LNCaP clone FGC (cell line): ENCODE data around the gene FAM136A.
"Not testable (repeated sequence)": the region's sequence is repeated elsewhere in the genome, so short reads cannot be mapped to it uniquely, and the experiment has no call there.

Source experiments
- DNase-seq: peaks from one replicate; pipeline ENCODE4 v3.0.0-alpha.2; 2011; ENCODE audit warnings: low read depth
- H3K4me3 ChIP-seq: 2 replicates; pipeline ENCODE4 v1.5.1; 2011; ENCODE audit warnings: mild to moderate bottlenecking, low read depth, low read length, control low read depth
- CTCF ChIP-seq: IDR thresholded peaks from 2 replicates; pipeline ENCODE4 v1.5.1; 2012; ENCODE audit warnings: mild to moderate bottlenecking; ENCODE audit not compliant: control insufficient read depth, insufficient read depth; ENCODE audit errors: extremely low read depth

Gene FAM136A

DNA sequence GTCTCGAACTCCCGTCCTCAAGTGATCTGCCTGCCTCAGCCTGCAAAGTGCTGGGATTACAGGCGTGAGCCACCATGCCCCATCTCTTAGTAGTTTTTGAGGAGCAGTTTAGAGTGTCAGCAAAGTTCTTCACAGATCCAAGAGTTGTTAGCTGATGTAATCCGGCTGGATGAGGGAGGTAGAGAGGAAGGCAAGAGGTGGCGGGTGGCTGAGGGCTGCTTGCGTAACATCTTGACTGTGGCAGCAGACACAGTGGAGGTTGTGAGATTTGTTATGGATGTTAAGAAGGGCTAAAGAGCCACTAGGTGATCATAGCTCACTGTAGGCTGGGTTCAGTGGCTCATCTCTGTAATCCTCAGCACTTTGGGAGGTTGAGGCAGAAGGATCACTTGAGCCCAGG is 19.5 kb upstream of the FAM136A start:
- no peak for DNase-seq
- no peak for TF ChIP-seq CTCF
- no peak overlapping the region for H3K4me3 ChIP-seq

DNA sequence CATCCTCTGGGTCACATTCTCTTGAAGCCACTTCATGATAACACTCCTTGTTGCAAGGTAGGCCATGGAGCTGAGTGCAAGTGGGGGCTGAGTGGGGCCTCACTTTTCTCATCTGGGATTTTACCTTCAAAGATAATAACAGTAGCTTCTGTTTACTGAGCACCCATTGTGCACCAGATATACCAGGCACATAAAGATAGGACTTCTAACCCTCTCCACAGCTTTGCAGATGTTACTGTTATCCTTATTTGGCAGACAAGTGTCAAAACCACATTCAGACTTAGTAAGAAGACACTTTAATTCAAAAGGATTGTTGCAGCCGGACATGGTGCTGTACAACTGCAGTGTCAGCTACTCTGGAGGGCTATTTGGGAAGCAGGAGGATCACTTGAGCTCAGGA is 12.8 kb upstream of the FAM136A start:
- no peak for DNase-seq
- H3K4me3 ChIP-seq, result no peak overlapping the region
- no peak for TF ChIP-seq CTCF

- no peak for DNase-seq
- no peak overlapping the region for H3K4me3 ChIP-seq
- no peak for TF ChIP-seq CTCF
These were observed 10.7 kb upstream of the FAM136A start for GRCh38 chr2:70312560-70312959.

DNA sequence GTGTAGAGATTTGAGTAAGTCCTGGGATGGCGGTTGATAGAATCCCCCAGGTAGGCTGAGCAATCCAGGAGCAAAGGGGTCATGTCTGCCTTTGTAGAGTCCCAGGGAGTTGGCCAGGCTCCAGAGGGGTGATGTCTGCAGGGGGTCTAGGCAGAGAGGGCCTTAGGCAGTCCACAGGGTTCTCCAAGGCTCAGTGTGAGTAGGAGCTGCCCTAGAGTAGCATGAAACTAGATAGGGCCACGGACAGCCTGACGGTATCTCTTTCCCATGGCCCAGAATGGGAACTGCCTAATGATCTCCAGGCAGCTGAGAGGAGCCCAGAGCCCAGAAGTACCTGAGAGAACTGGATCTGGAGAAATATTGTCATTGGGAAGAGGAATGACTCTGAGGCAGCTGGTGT is 9.0 kb upstream of the FAM136A start:
- no peak overlapping the region for H3K4me3 ChIP-seq
- DNase-seq, result no peak
- TF ChIP-seq CTCF, result no peak

GRCh38 chr2:70305531-70305930 is 3.7 kb upstream of the FAM136A start:
- no peak overlapping the region for H3K4me3 ChIP-seq
- no peak for TF ChIP-seq CTCF
- DNase-seq, result no peak

- H3K4me3 ChIP-seq, result no peak overlapping the region
- no peak for TF ChIP-seq CTCF
- DNase-seq, result no peak
These were observed 2.6 kb upstream of the FAM136A start for GRCh38 chr2:70304498-70304897.

DNA sequence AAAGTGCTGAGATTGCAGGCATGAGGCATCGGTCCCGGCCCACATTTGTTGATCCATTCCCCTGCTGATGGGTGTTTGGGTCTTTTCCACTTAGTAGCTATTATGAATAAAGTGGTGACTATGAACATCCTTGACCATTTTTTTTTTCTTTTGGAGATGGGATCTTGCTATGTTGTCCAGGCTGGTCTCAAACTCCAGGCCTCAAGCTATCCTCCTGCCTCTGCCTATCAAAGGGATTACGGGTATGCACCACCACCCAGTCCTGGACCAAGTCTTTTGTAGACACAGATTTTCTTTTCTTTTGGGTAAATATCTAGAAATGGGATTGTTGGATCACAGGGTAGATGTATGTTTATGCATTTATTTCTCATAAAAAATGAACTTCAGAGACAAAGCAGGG is 1.3 kb upstream of the FAM136A start:
- no peak for DNase-seq

DNA sequence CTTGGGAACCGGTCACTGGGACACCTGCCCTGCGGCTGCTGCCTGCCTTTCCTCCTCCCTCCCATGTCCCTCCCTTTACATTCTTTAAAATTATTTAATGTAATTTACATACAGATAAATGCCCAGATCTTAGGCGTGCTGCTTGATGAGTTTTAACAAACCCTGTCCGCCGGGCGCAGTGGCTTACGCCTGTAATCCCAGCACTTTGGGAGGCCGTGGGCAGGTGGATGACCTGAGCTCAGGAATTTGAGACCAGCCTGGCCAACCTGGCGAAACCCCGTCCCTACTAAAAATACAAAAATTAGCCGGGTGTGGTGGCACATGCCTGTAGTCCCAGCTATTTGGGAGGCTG is 304 bp upstream of the FAM136A start:
- DNase-seq, result not testable (repeated sequence)
- peak overlapping the region; percentile 74 for H3K4me3 ChIP-seq

More for the DNA sequence above, 1.3 kb upstream of the FAM136A start:
- no peak overlapping the region for H3K4me3 ChIP-seq
- no peak for TF ChIP-seq CTCF
